ENCODE data around the gene SLC35D2.
"Not testable (repeated sequence)": the region's sequence is repeated elsewhere in the genome, so short reads cannot be mapped to it uniquely, and the experiment has no call there.

Gene SLC35D2

DNA sequence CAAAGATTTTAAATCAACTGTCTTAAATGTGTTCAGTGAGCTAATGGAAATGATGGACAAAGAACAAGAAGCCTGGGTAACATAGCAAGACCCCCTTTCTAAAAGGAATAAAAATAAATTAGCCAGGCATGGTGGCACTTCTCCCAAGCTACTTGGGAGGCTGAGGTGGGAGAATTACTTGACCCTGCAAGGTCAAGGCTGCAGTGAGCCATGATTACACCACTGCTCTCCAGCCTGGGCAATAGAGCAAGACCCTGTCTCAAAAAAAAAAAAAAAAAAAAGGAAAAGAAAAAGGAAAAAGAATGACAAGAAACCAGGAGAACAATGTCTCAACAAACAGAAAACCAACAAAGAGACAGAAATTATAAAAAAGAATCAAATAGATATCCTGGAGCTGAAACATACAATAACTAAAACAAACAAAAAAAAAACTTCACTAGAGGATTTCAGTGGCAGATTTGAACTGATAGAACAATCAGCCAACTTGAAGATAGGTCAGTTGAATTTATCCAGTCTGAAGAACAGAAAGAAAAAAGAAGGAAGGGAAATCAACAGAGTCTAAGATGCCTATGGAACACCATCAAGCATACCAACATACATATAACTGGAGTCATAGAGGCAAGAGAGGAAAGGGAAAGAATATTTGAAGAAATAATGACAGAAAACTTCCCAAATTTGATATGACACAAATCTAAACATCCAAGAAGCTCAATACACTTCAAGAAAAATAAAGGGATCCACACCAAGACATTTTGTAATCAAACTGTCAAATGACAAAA is 16.8 kb upstream of the SLC35D2 start:
- DNase-seq (ENCODE audit: low spot score) = no peak

DNA sequence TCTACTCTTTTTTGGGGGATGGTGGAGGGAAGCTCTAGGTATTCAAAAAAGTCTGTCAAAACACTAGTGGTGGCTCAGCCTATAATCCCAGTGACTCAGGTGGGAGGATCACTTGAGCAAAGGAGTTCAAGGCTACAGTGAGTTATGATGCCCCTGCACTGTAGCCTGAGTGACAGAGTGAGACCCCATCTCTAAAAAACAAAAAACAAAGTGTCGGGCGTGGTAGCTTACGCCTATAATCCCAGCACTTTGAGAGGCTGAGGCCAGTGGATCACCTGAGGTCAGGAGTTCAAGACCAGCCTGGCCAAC is 15.8 kb upstream of the SLC35D2 start:
- DNase-seq (ENCODE audit: low spot score) = no peak

- no peak for DNase-seq (ENCODE audit: low spot score)
Measured at GRCh38 chr9:96398582-96399324, 15.2 kb upstream of the SLC35D2 start.

GRCh38 chr9:96395964-96396363 is 12.5 kb upstream of the SLC35D2 start:
- no peak for DNase-seq (ENCODE audit: low spot score)

DNA sequence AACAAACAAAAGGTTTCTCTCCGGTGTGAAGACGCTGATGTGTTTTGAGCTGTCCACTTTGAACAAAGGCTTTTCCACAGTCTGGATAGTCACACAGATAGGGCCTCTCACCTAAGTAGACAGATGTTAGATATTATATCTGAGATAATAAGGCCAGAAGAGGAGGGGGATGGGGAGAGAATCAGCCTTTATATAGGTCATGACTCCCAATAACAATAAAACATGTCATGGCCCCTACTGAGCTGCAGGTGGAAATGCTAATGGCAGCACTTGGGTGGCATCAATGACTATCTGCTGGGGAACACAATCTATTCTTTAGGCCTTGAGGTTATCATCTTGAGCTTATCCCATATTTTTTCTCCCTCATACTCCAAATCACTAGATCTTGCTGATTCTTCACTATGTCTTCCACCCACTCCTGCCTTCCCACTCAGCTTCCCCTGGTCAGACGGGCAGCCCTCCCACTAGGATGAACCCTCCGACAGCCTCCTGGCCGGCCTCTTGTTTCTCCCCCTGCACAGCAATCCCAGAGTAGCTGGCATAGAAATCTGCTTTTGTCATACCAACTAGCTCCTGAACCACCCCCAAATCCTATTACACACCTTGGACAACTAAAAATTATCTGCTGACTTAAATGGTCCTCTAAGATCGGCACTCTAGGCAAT is 11.5 kb upstream of the SLC35D2 start:
- DNase-seq (ENCODE audit: low spot score) = no peak

DNA sequence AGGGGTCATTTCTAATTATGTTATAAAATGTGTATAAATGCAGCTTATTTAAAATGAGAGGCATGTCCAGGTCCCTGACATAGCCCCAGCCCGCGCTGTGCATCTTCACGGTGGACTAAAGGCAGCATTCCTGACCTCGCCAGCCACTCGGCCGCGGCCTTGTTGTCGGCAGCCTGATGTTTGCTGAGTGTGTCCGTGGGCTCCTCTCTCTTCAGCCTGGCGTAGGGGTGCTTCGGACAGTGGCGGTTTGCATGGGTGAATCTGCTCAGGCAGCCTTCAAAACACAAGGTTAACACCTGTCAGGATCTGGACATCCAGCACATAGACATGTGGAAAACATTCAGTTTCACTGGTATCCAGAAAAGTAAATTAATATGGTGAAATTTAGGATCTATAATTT is 8.8 kb upstream of the SLC35D2 start:
- DNase-seq (ENCODE audit: low spot score) = no peak

DNA sequence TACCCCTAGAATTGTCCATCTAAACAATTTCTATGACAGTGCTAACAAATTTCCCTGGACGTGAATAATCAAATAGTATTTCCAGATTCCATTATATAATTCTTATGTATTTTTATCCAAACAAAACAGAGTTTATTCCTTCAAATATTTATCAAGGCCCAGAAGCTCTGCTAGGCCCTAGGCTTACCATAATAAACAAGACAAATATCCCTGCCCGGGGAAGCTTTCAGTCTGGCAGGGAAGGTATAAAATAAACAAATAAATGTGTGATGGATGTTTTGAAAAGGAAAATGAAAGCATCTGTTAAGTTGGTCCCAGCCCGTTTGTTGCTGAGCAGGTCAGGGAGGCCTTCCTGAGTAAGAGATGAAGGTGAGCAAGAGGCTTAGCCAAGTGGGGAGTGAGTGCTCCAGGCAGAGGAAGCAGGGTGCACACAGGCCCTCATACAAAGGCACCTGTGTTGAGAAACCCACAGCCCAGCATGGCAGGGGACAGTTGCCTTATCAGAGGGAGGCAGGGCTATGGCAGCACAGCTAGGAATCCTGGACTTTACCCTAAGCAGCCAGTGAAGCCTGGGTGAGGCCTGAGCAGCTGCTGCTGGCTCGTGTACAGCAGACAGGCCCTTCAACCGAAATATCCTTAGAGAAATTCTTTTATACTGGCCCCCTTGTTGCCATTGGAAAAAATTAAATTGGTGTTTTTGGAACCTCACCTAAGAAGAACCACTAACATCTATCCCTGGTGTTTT is 7.7 kb upstream of the SLC35D2 start:
- DNase-seq (ENCODE audit: low spot score) = peak; percentile 58

DNA sequence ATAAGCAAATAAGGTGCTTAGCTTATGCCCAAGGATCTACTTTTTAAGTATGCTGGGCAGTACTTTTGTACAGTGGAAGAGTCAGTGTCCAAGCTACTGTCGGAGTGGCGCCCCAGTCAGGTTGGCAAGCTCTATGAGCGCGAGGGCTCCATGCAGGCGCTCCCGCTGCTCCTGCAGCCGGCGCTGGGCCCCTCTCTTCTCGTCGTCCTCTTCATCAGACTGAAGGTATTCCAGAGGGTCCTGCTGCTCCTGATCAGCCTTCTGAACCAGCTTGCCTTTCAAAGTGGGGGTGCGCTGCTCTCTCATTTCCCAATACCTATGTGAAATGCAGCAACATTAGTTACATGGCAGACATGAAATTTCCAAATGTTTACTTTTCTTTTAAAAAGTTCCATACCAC is 4.6 kb upstream of the SLC35D2 start:
- no peak for DNase-seq (ENCODE audit: low spot score)

DNA sequence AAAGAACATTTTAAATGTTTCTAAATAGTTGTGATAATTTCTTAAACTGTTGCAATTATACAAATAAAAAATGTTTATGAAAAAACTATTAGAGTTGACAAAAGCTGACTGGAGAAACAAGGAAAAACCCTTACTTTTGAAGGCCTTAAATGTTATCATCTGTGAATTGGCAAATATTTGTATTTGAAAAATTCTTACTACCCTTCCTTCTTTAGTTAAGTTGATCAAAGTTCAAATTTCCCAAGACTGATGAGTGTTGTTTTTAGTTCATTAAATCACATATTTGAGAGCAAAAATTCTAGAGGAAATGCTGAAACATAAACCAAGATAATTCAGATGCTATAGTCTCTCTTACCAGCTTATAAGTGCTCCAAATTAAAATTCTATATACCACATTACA is 2.6 kb upstream of the SLC35D2 start:
- no peak for DNase-seq (ENCODE audit: low spot score)

DNA sequence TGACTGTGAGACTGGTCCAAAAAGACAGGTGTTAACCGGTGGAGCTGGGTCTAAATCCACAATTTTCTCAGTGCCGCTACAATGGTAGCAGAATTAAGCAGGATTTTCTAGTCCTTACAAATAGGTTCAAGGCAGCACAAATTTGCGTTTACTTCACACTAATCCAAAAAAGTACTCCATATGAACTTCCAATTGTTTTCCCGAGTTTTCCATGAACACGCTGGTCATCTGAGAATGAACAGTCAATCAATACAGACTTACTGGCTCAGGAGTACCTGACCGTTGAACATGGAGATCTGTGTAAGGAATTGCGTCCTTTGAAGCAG is 709 bp downstream of the SLC35D2 start:
- DNase-seq (ENCODE audit: low spot score) = no peak

DNA sequence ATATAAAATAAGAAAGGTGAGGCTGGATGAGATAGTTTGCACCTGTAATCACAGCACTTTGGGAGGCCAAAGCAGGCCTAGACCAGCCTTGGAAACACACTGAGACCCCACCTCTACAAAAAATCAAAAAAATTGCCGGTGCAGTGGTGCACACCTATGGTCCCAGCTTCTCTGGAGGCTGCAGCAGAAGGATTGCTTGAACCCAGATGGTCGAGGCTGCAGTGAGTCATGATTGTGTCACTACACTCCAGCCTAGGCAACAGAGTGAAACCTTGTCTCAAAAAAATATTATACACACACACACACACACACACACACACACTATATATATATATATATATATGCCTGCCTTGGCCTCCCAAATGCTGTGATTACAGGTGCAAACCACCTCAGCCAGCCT is 1.3 kb downstream of the SLC35D2 start:
- no peak for DNase-seq (ENCODE audit: low spot score)

DNA sequence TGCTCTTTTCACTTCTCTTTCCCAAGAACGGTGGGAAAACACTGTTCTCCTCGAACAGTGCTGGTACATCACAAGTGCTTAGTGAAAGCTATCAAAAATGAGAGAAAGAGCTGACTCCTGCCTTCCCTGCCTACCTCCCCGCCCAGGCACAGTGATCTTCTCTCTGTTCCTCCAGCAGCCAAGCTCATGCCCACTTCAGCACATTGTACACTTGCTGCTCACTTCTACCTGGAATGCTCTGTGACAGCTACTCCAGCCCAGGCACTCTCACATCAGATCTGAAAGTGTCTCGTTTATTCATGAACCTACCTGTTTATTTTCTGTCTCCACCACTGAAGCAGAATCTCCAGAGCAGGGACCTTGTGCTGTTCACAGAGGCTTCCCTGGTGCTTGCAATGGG is 1.8 kb downstream of the SLC35D2 start:
- no peak for DNase-seq (ENCODE audit: low spot score)

- no peak for DNase-seq (ENCODE audit: low spot score)
Measured at GRCh38 chr9:96381125-96381524, 2.4 kb downstream of the SLC35D2 start.

GRCh38 chr9:96379461-96379860 is 4.0 kb downstream of the SLC35D2 start:
- no peak for DNase-seq (ENCODE audit: low spot score)

DNA sequence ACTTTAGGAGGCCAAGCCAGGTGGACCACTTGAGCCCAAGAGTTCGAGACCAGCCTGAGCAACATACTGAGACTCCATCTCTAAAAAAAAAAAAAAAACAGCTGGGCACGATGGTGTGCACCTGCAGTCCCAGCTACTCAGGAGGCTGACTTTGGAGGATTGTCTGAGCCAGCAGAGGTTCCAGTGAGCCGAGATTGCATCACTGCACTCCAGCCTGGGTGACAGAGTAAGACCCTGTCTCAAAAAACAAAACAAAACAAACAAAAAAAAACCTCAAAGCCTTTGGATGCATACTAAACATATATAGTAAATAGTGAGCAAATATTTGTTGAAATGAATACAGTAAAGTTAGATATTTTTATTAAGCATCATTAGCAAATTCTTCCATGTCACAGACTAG is 5.3 kb downstream of the SLC35D2 start:
- DNase-seq (ENCODE audit: low spot score) = no peak

GRCh38 chr9:96376891-96377874 is 6.3 kb downstream of the SLC35D2 start:
- DNase-seq (ENCODE audit: low spot score) = peak; percentile 14

DNA sequence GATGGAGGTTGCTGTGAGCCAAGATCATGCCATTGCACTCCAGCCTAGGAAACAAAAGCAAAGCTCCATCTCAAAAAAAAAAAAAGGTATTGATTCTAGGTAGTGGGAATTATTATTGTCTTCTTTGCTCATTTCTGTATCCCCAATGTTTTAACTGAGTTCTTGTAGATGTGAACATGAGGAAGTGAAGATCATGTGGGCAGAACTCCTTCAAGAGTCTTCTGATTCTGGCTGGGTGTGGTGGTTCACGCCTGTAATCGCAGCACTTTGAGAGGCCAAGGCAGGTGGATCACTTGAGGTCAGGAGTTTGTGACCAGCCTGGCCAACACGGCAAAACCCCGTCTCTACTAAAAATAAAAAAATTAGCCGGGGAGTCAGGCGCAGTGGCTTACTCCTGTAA is 8.0 kb downstream of the SLC35D2 start:
- not testable (repeated sequence) for DNase-seq (ENCODE audit: low spot score)

DNA sequence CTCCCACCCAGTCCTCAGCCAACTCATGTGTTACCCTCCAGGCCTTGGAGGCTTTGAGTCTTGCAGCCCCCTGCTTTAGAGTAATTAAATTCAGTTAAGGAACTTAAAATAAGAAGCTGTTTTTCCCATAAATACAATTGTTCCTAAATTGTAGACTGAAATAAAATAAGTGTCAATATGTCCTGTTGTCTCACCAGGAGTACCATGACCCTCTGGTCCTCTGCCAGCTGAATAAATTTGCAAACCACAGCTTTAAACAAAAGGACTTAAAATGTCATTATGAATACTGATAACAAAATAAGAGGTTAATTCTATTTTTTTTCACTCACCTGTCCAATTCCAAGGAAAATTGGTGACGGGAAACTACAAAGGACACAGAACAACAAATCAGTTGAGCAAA is 15.6 kb downstream of the SLC35D2 start:
- no peak for DNase-seq (ENCODE audit: low spot score)

GRCh38 chr9:96363175-96363967 is 20.1 kb downstream of the SLC35D2 start:
- no peak for DNase-seq (ENCODE audit: low spot score)

DNA sequence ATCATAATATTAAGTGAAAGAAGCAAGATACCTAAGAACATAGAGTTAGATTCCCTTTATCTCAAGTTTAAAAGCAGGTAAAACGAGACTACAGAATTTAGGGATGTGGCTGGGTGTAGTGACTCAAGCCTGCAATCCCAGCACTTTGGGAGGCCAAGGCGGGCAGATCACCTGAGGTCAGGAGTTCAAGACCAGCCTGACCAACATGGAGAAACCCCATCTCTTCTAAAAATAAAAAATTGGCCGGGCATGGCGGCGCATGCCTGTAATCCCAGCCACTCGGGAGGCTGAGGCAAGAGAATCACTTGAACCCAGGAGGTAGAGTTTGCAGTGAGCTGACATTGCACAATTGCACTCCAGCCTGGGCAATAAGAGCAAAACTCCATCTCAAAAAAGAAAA is 21.4 kb downstream of the SLC35D2 start:
- DNase-seq (ENCODE audit: low spot score) = not testable (repeated sequence)

GRCh38 chr9:96361668-96362067 is 21.8 kb downstream of the SLC35D2 start:
- DNase-seq (ENCODE audit: low spot score) = no peak

Data from LoVo (cell line).